Raji (cell line): ENCODE measurements around the gene CYP46A1.

Experiments used
- POLR2A ChIP-seq: IDR thresholded peaks from 2 replicates; pipeline ENCODE4 v1.6.1; 2011; ENCODE audit warnings: low read depth, low read length, control low read depth; ENCODE audit not compliant: insufficient read depth

The CYP46A1 gene

DNA sequence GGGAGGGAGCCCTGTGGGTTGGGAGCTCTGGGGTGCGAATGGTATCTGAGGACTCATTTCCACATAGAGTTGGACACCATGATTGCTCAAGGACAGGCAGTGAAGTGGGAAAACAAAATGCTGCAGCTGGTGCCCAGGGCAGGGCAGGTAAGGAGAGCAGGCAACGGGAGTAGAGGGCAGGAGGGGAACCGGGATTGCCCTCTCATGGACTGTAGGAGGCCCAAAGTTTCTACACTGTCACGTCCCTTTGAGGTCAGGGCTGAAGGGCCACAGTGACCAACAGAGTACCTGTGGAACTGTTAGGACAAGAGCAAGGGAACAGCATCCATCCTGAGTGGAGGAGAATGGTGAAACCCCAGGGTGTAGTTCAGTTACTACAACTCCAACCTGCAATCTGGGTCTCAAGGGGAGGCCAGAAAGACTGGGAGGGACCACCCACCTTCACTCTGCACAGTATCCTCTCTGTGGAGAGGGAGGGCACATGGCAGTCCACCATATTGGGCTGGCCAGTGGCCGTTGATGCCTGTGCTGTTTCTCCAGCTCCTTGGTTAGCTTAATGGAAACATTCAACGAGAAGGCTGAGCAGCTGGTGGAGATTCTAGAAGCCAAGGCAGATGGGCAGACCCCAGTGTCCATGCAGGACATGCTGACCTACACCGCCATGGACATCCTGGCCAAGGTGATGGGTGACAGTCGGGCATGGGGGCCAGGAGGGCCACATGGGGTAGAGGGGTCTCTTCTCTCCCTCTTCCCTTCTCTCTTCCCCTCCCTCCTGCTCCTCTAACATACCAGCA is 22.2 kb downstream of the CYP46A1 start:
- TF ChIP-seq POLR2A = no peak

DNA sequence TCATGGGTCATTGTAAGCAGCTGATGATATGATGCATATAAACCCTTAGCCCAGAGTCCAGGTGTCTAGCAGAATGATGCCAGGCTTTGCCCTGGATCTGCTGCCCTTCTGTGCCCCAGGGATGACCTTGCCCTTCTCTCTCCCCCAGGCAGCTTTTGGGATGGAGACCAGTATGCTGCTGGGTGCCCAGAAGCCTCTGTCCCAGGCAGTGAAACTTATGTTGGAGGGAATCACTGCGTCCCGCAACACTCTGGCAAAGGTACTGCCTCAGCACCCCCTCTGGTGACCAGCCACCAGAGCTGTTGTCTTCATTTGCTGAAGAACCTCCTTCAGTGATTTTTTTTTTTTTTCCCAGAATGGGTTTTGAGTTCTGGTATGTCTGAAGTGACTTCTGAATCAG is 23.3 kb downstream of the CYP46A1 start:
- no peak for TF ChIP-seq POLR2A

DNA sequence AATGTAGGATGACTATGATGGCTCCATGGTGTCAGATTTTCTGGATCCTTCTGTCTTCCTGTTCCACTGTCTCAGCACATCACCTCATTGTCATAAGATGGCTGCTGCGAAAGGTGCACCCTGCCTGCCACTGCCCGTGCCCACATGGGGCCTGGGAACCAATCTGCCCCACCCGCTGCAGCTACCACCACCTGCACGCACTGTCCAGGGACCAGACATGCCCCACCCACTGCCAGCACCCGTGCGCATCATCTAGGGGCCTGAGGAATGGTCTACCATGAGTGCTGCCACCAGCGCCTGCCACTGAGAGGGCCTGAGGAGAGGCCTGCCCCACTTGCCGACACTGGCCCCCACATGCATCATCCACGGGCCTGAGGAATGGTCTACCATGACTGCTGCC is 23.8 kb downstream of the CYP46A1 start:
- no peak for TF ChIP-seq POLR2A

DNA sequence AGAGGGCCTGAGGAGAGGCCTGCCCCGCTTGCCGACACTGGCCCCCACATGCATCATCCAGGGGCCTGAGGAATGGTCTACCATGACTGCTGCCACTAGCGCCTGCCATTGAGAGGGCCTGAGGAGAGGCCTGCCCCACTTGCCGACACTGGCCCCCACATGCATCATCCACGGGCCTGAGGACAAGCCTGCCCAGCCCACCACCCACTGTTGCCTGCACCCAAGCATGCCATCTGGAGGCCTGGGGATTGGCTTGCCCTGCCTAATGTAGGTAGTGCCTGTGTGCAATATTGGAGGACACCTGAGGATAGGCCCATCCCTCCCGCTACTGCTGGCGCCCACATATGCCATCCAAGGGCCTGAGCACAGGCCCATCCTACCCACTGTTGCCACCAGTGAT is 24.4 kb downstream of the CYP46A1 start:
- no peak for TF ChIP-seq POLR2A

- no peak for TF ChIP-seq POLR2A
Observed at GRCh38 chr14:99713972-99714371, 29.9 kb downstream of the CYP46A1 start.

GRCh38 chr14:99715266-99716000 is 31.3 kb downstream of the CYP46A1 start:
- no peak for TF ChIP-seq POLR2A

- no peak for TF ChIP-seq POLR2A
Observed at GRCh38 chr14:99716091-99716849, 32.2 kb downstream of the CYP46A1 start.

- no peak for TF ChIP-seq POLR2A
Observed at GRCh38 chr14:99716850-99717681, 33.0 kb downstream of the CYP46A1 start.

DNA sequence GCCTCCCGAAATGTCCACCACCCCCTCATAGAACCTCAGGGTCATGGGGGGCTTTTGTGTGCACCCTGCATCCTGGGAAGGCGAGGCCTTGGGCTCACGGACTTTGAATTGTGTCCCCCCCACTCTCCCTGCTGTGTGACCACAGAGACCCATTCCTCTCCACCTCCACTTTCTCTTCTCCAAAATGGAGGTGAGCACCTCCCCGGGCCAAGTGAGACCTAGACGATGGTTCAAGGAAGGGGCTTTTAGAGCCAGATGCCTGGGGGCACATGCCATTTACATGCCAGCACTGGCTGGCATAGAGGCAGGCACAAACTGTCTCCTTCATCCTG is 33.5 kb downstream of the CYP46A1 start:
- TF ChIP-seq POLR2A = no peak

DNA sequence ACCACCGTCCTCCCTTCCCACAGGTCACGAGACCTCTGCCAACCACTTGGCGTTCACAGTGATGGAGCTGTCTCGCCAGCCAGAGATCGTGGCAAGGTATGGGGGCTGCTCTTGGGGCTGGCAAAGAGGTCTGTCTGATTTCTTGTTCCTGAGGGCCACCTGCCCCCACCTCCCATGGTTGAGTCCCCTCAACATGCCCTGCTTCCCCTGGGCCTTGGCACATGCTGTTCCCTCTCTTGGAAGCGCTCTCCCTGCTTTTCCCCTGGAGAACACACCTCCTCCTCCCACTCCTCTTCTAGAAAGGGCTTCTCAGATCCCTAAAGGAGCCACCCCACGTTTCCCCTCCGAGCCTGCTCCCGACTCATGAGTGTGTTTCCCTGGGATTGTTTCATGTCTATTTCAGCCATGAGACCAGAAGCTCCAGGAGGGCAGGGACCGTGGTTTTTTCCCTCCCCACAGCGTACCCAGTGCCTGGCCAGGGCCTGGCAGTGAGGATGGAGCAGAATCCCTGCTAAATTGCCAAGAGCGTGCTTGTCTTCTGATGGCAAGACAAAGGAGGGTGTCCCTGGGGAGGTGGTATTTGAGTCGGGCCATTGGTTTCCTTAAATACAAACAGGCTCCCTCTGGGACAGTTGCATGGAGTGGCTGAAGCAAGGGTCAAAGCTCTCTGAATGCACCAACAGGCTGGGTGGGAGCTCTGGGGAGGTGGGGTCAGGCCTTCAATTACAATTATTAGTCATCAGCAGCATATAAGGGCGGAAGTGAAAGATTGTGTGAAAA is 34.1 kb downstream of the CYP46A1 start:
- no peak for TF ChIP-seq POLR2A

DNA sequence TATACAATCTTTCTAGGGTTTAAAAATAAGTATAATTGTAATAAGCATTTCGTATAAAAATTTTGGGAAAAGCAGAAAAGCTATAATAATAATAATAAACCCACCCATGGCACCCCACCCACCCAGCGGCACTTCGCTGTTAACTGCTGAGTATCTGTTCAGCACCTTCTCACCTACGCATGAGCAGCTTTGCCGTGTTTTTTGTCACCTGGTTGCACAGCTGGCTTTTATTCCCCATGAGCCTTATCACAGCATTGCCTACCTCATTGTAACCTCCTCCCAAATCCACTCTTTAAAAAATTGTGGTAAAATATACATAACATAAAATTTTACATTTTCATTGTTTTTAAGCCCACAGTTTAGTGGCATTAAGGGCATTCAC is 34.7 kb downstream of the CYP46A1 start:
- TF ChIP-seq POLR2A = no peak

DNA sequence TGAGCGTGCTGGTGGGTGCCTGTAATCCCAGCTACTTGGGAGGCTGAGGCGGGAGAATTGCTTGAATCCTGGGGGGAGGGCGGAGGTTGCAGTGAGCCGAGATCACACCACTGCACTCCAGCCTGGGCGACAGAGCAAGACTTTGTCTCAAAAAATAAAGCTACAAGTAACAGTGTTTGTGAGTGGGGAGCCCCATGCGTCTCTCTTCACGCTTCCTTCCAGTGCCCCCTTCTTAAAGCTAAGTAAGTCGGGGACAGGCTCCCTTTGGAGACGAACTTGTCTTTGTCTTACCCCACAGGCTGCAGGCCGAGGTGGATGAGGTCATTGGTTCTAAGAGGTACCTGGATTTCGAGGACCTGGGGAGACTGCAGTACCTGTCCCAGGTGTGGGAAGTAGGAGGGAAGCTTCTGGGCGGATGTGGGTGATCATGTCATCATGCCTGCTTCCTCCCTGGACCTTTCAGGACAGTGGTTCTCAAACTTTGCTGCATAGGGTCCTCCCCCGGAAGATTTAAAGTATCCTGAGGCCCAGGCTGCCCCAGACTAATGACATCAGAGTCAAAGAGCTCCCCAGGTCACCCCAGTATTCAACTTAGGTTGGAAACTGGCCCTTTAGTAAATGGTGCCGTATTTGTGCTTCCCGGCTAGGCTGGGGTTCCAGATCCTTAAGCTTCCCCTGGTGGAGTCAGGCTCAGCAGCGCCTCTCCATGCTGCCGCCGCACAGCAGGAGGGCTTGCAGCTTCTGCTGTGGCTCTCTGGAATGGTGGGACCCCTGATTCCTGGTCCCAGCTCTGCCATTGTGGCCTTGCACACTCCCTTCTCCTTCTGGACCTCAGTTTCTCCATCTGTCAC is 37.1 kb downstream of the CYP46A1 start:
- TF ChIP-seq POLR2A = no peak

DNA sequence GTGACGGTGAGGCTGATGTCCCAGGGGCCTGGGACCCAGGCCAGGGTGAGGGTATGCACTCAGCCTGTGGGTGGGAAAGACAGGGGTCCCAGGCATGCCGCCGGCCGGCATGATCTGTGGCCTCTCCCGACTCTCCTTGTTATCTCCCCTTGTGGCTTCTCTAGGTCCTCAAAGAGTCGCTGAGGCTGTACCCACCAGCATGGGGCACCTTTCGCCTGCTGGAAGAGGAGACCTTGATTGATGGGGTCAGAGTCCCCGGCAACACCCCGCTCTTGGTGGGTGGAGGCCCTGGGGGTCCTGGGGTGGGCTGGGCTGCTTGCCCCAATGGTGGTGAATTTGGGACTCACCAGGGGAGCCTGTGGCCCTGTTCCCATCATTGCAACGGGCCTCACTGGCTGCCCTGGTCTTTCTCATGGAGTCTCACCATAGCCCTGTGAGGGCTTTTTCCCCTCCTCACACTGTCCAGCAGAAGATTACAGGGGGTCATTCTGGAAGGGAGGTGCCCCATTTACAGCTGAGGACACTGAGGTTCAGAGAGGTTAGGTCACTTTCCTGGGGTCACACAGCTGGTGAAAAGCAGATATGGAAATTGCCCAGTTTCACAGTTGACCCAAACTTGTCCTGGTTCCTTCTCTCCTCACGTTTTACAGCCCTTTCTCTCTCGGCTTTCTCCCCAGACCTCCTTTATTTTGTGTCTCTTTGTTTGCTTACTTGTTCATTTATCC is 37.9 kb downstream of the CYP46A1 start:
- no peak for TF ChIP-seq POLR2A

DNA sequence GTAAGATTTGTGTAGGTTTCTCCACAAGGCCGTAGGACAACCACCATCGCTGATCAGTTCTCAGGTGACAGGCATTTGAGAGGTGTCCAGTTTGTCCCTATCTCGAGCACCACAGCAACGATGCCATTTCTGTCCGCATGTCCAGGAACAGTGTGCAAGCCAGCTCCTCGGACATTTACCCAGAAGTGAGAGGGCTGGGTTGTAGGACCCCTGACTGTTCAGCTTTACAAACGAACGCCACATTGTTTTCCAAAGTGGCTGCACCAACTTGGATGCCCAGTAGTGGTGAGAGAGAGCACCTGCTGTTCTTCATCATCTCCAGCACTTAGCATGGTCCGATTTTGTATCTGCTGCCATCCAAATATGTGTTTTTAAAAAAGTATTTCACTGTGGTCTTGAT is 38.6 kb downstream of the CYP46A1 start:
- no peak for TF ChIP-seq POLR2A
